Right cardiac atrium (tissue), 5 donors: Measurements from ENCODE around the gene ACP6. TPM values are rescaled to one million over a fixed set of nuclear protein-coding genes. Genes with fewer than 3 reads are reported as not detected.
A peak's percentile ranks its signal among the peaks of the same experiment; 100 is the strongest.
"Not testable (repeated sequence)": the region's sequence is repeated elsewhere in the genome, so short reads cannot be mapped to it uniquely, and the experiment has no call there.

Experiments
- ATAC-seq, 2 donors: fragments of 200-7000 bp; cut with Tn5 transposase; one replicate each; pipeline versions ENCODE4 v1.8.0 to v1.9.1; 2020; ENCODE audit warnings: moderate library complexity in 2 of 2, mild to moderate bottlenecking in 1 of 2
- DNase-seq, 3 donors: peaks; one replicate each; pipeline ENCODE4 v3.0.0-alpha.2; 2020
- H3K27ac ChIP-seq: one replicate; pipeline ENCODE4 v1.5.1; 2013; ENCODE audit warnings: mild to moderate bottlenecking, low read length, control low read depth, moderate library complexity
- H3K27me3 ChIP-seq: one replicate; pipeline ENCODE4 v1.6.1; 2013; ENCODE audit not compliant: control insufficient read depth, insufficient read depth
- H3K4me1 ChIP-seq: one replicate; pipeline ENCODE4 v1.6.1; 2013; ENCODE audit warnings: low read length; ENCODE audit not compliant: control insufficient read depth, insufficient read depth
- H3K4me3 ChIP-seq: one replicate; pipeline ENCODE4 v1.5.1; 2013; ENCODE audit warnings: low read length, control low read depth
- H3K9me3 ChIP-seq: one replicate; pipeline ENCODE4 v1.6.1; 2013; ENCODE audit warnings: low read length; ENCODE audit not compliant: control insufficient read depth
- WGBS: extraction: QIAGEN DNeasy Blood & Tissue Kit; methylation state at CpG from one replicate; pipeline ENCODE4 v1.1.7; 2013; 5-methylcytosine and 5-hydroxymethylcytosine counted together
- intact Hi-C, 4 donors: fragments of 100-400 bp; cut with DNase I; formaldehyde crosslinking; loops; one replicate each; pipeline versions ENCODE4 v1.11.0 to v1.14.0; 2022 to 2023
- polyA plus RNA-seq: library from polyadenylated mRNA; stranded (reverse); fragments of 200-250 nt; gene quantifications from one replicate; pipeline ENCODE4 v1.2.3, GENCODE V29; 2013
- total RNA-seq, 4 donors: library from RNA; stranded (reverse); fragmentation: NEBNext Ultra II Directional; extraction: Animal tissue kit (Norgen Biotek cat#: 25700); gene quantifications; one replicate each; pipeline ENCODE4 v1.2.1, GENCODE V29; 2021
- donor health status: healthy with polysubstance abuse.
- donor health status: DM: no; HTN: yes; CAD: no.
- donor health status: DM: no; HTN: no; CAD: no.
- donor health status: DM: no; HTN: yes; CAD: no; lungs with severe emphysema.
- donor health status: DM: yes; HTN: yes; CAD: no.

The ACP6 gene
- total and polyA plus RNA-seq, 5 donors: 13.1 to 27.9 (median 16.3) TPM

GRCh38 chr1:147680608-147681235, 10.4 kb upstream of the ACP6 start:
- ATAC-seq, H3K4me1 ChIP-seq, H3K27me3 ChIP-seq, H3K4me3 ChIP-seq, H3K27ac ChIP-seq, DNase-seq, intact Hi-C loops, H3K9me3 ChIP-seq: not testable (repeated sequence)
- 96% methylated on average over 38 of the region's 38 CpGs for WGBS

GRCh38 chr1:147677681-147678080, 7.4 kb upstream of the ACP6 start:
- DNase-seq, H3K4me1 ChIP-seq, H3K9me3 ChIP-seq, intact Hi-C loops, H3K27ac ChIP-seq, H3K27me3 ChIP-seq, H3K4me3 ChIP-seq, ATAC-seq: not testable (repeated sequence)
- 95% methylated on average over 5 of the region's 5 CpGs for WGBS

- intact Hi-C loops: no loop called here
- Histone ChIP-seq H3K27ac (no peak overlapping the region), H3K27me3 (no peaks in the 10 kb centered on the region), H3K9me3 (no peaks in the 10 kb centered on the region), H3K4me3 (no peak overlapping the region), H3K4me1 (no peaks in the 10 kb centered on the region)
- WGBS: 62% methylated on average over 4 of the region's 4 CpGs
- ATAC-seq (no peak), DNase-seq (no peak)
These were observed 6.2 kb upstream of the ACP6 start for GRCh38 chr1:147676311-147677085.

GRCh38 chr1:147673816-147674215, 3.5 kb upstream of the ACP6 start:
- no peak overlapping the region for H3K4me3 ChIP-seq
- no peaks in the 10 kb centered on the region for H3K27me3 ChIP-seq
- ATAC-seq: no peak
- no peak for DNase-seq
- 45% methylated on average over 2 of the region's 2 CpGs for WGBS
- intact Hi-C loops: no loop called here
- H3K9me3 ChIP-seq: no peaks in the 10 kb centered on the region
- H3K4me1 ChIP-seq: no peaks in the 10 kb centered on the region
- H3K27ac ChIP-seq: no peak overlapping the region

GRCh38 chr1:147673406-147673805, 3.1 kb upstream of the ACP6 start:
- H3K4me1 ChIP-seq: no peaks in the 10 kb centered on the region
- intact Hi-C loops: no loop called here
- H3K9me3 ChIP-seq: no peaks in the 10 kb centered on the region
- no peak overlapping the region for H3K4me3 ChIP-seq
- no peak for ATAC-seq
- 35% methylated on average over 2 of the region's 2 CpGs for WGBS
- no peak for DNase-seq
- H3K27me3 ChIP-seq: no peaks in the 10 kb centered on the region
- no peak overlapping the region for H3K27ac ChIP-seq

GRCh38 chr1:147669469-147670318, 630 bp downstream of the ACP6 start:
- peak overlapping the region; percentile 64 for H3K4me3 ChIP-seq
- H3K27ac ChIP-seq: peak overlapping the region; percentile 54
- H3K27me3 ChIP-seq: no peaks in the 10 kb centered on the region
- WGBS: under 1% methylated on average over 53 of the region's 53 CpGs
- H3K4me1 ChIP-seq: no peaks in the 10 kb centered on the region
- ATAC-seq: peak; percentile 63 to 66
- no peaks in the 10 kb centered on the region for H3K9me3 ChIP-seq
- intact Hi-C loops: no loop called here
- peak; percentile 47 to 77 (median 74) for DNase-seq

- Histone ChIP-seq H3K4me1 (no peaks in the 10 kb centered on the region), H3K27ac (no peak overlapping the region), H3K4me3 (no peak overlapping the region), H3K27me3 (no peaks in the 10 kb centered on the region), H3K9me3 (no peaks in the 10 kb centered on the region)
- WGBS: 89% methylated on average over 2 of the region's 2 CpGs
- no peak for ATAC-seq
- intact Hi-C loops: no loop called here
- DNase-seq: no peak
These were observed 4.8 kb downstream of the ACP6 start for GRCh38 chr1:147665521-147665920.

- DNase-seq: no peak
- Histone ChIP-seq H3K27ac (no peak overlapping the region), H3K9me3 (no peaks in the 10 kb centered on the region), H3K4me3 (no peak overlapping the region), H3K27me3 (no peaks in the 10 kb centered on the region), H3K4me1 (no peaks in the 10 kb centered on the region)
- WGBS: 78% methylated on average over 4 of the region's 4 CpGs
- no peak for ATAC-seq
- intact Hi-C loops: no loop called here
These were observed 6.1 kb downstream of the ACP6 start for GRCh38 chr1:147664206-147664605.

- no peak overlapping the region for H3K27ac ChIP-seq
- no peaks in the 10 kb centered on the region for H3K4me1 ChIP-seq
- intact Hi-C loops: no loop called here
- no peaks in the 10 kb centered on the region for H3K9me3 ChIP-seq
- 94% methylated on average over 5 of the region's 5 CpGs for WGBS
- no peaks in the 10 kb centered on the region for H3K27me3 ChIP-seq
- ATAC-seq: no peak
- no peak overlapping the region for H3K4me3 ChIP-seq
- no peak for DNase-seq
These were observed 15.8 kb downstream of the ACP6 start for GRCh38 chr1:147654511-147654910.

- H3K27me3 ChIP-seq: no peaks in the 10 kb centered on the region
- WGBS: 92% methylated on average over 3 of the region's 3 CpGs
These were observed 18.0 kb downstream of the ACP6 start for GRCh38 chr1:147652306-147652705.

GRCh38 chr1:147651466-147651865, 18.9 kb downstream of the ACP6 start:
- no peak for ATAC-seq
- no peak for DNase-seq
- 34% methylated on average over 1 of the region's 1 CpG for WGBS
- H3K4me3 ChIP-seq: no peak overlapping the region
- H3K9me3 ChIP-seq: no peaks in the 10 kb centered on the region
- no peaks in the 10 kb centered on the region for H3K4me1 ChIP-seq
- no peaks in the 10 kb centered on the region for H3K27me3 ChIP-seq
- no peak overlapping the region for H3K27ac ChIP-seq
- intact Hi-C loops: no loop called here

More at GRCh38 chr1:147652306-147652705, 18.0 kb downstream of the ACP6 start:
- Histone ChIP-seq H3K4me1 (no peaks in the 10 kb centered on the region), H3K4me3 (no peak overlapping the region), H3K9me3 (no peaks in the 10 kb centered on the region), H3K27ac (no peak overlapping the region)
- ATAC-seq (no peak), DNase-seq (no peak)
- intact Hi-C loops: no loop called here
